HepG2 (cell line): ENCODE data around the gene ABCB6. TPM values are rescaled to one million over a fixed set of nuclear protein-coding genes. Genes with fewer than 3 reads are reported as not detected.
A peak's percentile ranks its signal among the peaks of the same experiment; 100 is the strongest.

Experiments
- AKNA ChIP-seq: sonication (generic); formaldehyde crosslinking; IDR thresholded peaks from 2 replicates; pipeline ENCODE4 v1.4.0; 2020; ENCODE audit warnings: missing genetic modification reagents, borderline replicate concordance
- ETS1 ChIP-seq: sonication (generic); formaldehyde crosslinking; IDR thresholded peaks from 2 replicates; pipeline ENCODE4 v1.4.0; 2020; ENCODE audit warnings: missing genetic modification reagents
- FLYWCH1 ChIP-seq: sonication (generic); formaldehyde crosslinking; IDR thresholded peaks from 2 replicates; pipeline ENCODE4 v1.8.1; 2023; ENCODE audit warnings: mild to moderate bottlenecking, missing genetic modification reagents
- GZF1 ChIP-seq: sonication (generic); formaldehyde crosslinking; IDR thresholded peaks from 2 replicates; pipeline ENCODE4 v1.5.1; 2020; ENCODE audit warnings: mild to moderate bottlenecking, missing genetic modification reagents
- IRF2 ChIP-seq: IDR thresholded peaks from 2 replicates; pipeline ENCODE4 v1.6.1; 2018; ENCODE audit warnings: missing genetic modification reagents, missing compliant biosample characterization
- KDM5B ChIP-seq: sonication (generic); formaldehyde crosslinking; IDR thresholded peaks from 2 replicates; pipeline ENCODE4 v1.4.0; 2020; ENCODE audit warnings: missing genetic modification reagents, mild to moderate bottlenecking, borderline replicate concordance
- MAFF ChIP-seq: IDR thresholded peaks from 2 replicates; pipeline ENCODE4 v1.6.1; 2011; ENCODE audit warnings: low read depth, low read length, improper control_type of control experiment
- NFKB2 ChIP-seq: sonication (generic); formaldehyde crosslinking; IDR thresholded peaks from 2 replicates; pipeline ENCODE4 v1.4.0; 2020; ENCODE audit warnings: missing genetic modification reagents, borderline replicate concordance
- PHF21A ChIP-seq: sonication (generic); formaldehyde crosslinking; IDR thresholded peaks from 2 replicates; pipeline ENCODE4 v1.5.0; 2020; ENCODE audit warnings: mild to moderate bottlenecking, missing genetic modification reagents
- SRSF1 ChIP-seq: fragments of 200-400 bp; formaldehyde crosslinking; optimal IDR thresholded peaks from 2 replicates; pipeline ENCODE3; 2017; ENCODE audit warnings: mild to moderate bottlenecking, low read depth, low read length, moderate library complexity
- ZNF17 ChIP-seq: sonication (generic); formaldehyde crosslinking; IDR thresholded peaks from 2 replicates; pipeline ENCODE4 v1.5.0; 2020; ENCODE audit warnings: mild to moderate bottlenecking, missing genetic modification reagents
- ZNF564 ChIP-seq: sonication (generic); formaldehyde crosslinking; IDR thresholded peaks from 2 replicates; pipeline ENCODE4 v1.8.1; 2023; ENCODE audit warnings: mild to moderate bottlenecking, missing genetic modification reagents
- ZNF605 ChIP-seq: sonication (generic); formaldehyde crosslinking; IDR thresholded peaks from 2 replicates; pipeline ENCODE4 v1.8.0; 2022; ENCODE audit warnings: mild to moderate bottlenecking, missing genetic modification reagents
- ZNF616 ChIP-seq: sonication (generic); formaldehyde crosslinking; IDR thresholded peaks from 2 replicates; pipeline ENCODE4 v1.5.0; 2020; ENCODE audit warnings: low read depth, mild to moderate bottlenecking, missing genetic modification reagents
- polyA plus RNA-seq, 8 experiments: library from polyadenylated mRNA; depleted of rRNA in 3 of 8; stranded (reverse) in 7 of 8; unstranded in 1 of 8; fragments of >200 nt; fragmentation: Illumina TruSeq in 4 of 8; extraction: Trizol in 4 of 8; gene quantifications; 2 replicates each; pipeline versions ENCODE4 v1.2.1 to v1.2.3, GENCODE V29; 2011 to 2016; ENCODE audit warnings: low read depth in 4 of 8, missing spikeins in 1 of 8, mixed read lengths in 1 of 8; ENCODE audit not compliant: insufficient read depth in 1 of 8
- total RNA-seq, 5 experiments: library from RNA; depleted of rRNA; stranded (reverse); fragments of >200 nt; fragmentation: Illumina TruSeq; extraction: Trizol; gene quantifications; 2 replicates each; pipeline ENCODE4 v1.2.3, GENCODE V29; 2016; ENCODE audit warnings: low read depth in 1 of 5
- TF ChIP-seq, protein P1 (sequence below): IDR thresholded peaks from 2 replicates; pipeline ENCODE4 v1.6.1; 2016; ENCODE audit warnings: low read depth, missing genetic modification reagents, missing compliant biosample characterization
- TF ChIP-seq, protein P2 (sequence below): sonication (generic); formaldehyde crosslinking; IDR thresholded peaks from 2 replicates; pipeline ENCODE4 v1.8.1; 2023; ENCODE audit warnings: missing genetic modification reagents, mild to moderate bottlenecking, borderline replicate concordance

The ABCB6 gene
- total and polyA plus RNA-seq, 2 of the 13 experiments (the other 11 are each of a cell fraction or from before 2014, with no cell fraction given): 91.1 to 137 TPM

DNA sequence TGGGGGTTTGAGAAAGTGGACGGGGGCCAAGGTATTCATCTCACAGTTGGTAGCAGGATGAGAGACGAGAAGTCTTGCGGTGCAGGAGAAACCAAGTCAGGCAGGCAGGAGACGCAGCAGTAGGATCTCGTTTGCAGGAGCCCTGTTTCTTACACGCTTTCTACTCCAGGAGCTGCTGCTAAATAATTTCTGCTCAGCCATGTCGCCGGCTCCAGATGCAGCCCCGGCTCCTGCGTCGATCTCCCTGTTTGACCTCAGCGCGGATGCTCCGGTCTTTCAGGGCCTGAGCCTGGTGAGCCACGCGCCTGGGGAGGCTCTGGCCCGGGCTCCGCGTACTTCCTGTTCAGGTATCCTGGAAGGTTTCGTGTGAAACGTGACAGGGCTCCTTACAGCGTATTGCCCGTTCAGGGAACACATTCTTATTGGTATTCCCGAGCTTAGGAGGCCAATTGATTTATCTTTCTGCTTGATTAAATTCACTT lies 11.3 kb upstream of the ABCB6 start (continued):
- TF ChIP-seq NFKB2 (CRISPR knock-in tag) (peak; percentile 52; the same call in 1 of the 2 replicates), ETS1 (0 out of 2 replicates have a peak, but pooled peaks have one; percentile 48), KDM5B (CRISPR knock-in tag) (0 out of 2 replicates have a peak, but pooled peaks have one; percentile 4), ZNF17 (0 out of 2 replicates have a peak, but pooled peaks have one; percentile 5), SRSF1 (no peak), ZNF616 (CRISPR knock-in tag) (peak; percentile 58; the same call in 1 of the 2 replicates), FLYWCH1 (CRISPR knock-in tag) (no peak), IRF2 (no peak), MAFF (no peak), GZF1 (CRISPR knock-in tag) (no peak), ZNF605 (peak; percentile 30; the same call in 1 of the 2 replicates), ZNF564 (peak; percentile 55; the same call in 1 of the 2 replicates), PHF21A (CRISPR knock-in tag) (0 out of 2 replicates have a peak, but pooled peaks have one; percentile 3), AKNA (CRISPR knock-in tag) (0 out of 2 replicates have a peak, but pooled peaks have one; percentile 36)
- TF ChIP-seq, protein P1, sequence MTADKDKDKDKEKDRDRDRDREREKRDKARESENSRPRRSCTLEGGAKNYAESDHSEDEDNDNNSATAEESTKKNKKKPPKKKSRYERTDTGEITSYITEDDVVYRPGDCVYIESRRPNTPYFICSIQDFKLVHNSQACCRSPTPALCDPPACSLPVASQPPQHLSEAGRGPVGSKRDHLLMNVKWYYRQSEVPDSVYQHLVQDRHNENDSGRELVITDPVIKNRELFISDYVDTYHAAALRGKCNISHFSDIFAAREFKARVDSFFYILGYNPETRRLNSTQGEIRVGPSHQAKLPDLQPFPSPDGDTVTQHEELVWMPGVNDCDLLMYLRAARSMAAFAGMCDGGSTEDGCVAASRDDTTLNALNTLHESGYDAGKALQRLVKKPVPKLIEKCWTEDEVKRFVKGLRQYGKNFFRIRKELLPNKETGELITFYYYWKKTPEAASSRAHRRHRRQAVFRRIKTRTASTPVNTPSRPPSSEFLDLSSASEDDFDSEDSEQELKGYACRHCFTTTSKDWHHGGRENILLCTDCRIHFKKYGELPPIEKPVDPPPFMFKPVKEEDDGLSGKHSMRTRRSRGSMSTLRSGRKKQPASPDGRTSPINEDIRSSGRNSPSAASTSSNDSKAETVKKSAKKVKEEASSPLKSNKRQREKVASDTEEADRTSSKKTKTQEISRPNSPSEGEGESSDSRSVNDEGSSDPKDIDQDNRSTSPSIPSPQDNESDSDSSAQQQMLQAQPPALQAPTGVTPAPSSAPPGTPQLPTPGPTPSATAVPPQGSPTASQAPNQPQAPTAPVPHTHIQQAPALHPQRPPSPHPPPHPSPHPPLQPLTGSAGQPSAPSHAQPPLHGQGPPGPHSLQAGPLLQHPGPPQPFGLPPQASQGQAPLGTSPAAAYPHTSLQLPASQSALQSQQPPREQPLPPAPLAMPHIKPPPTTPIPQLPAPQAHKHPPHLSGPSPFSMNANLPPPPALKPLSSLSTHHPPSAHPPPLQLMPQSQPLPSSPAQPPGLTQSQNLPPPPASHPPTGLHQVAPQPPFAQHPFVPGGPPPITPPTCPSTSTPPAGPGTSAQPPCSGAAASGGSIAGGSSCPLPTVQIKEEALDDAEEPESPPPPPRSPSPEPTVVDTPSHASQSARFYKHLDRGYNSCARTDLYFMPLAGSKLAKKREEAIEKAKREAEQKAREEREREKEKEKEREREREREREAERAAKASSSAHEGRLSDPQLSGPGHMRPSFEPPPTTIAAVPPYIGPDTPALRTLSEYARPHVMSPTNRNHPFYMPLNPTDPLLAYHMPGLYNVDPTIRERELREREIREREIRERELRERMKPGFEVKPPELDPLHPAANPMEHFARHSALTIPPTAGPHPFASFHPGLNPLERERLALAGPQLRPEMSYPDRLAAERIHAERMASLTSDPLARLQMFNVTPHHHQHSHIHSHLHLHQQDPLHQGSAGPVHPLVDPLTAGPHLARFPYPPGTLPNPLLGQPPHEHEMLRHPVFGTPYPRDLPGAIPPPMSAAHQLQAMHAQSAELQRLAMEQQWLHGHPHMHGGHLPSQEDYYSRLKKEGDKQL (CRISPR knock-in tag): no peak
- TF ChIP-seq, protein P2, sequence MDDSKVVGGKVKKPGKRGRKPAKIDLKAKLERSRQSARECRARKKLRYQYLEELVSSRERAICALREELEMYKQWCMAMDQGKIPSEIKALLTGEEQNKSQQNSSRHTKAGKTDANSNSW: no peak
